Right lobe of liver (tissue), 6 donors: ENCODE measurements around the gene LHFPL2. TPM values are rescaled to one million over a fixed set of nuclear protein-coding genes. Genes with fewer than 3 reads are reported as not detected.

ENCODE experiments used
- ATAC-seq, 4 donors: fragments of 200-7000 bp; cut with Tn5 transposase; one replicate each; pipeline ENCODE4 v1.9.1; 2020; ENCODE audit warnings: mild to moderate bottlenecking in 4 of 4, moderate library complexity in 4 of 4
- DNase-seq, 3 donors: peaks; one replicate each; pipeline ENCODE4 v3.0.0-alpha.2; 2020
- H3K27ac ChIP-seq, 3 donors: fragments of 200-600 bp; one replicate each; pipeline ENCODE4 v1.8.0; 2022
- H3K27me3 ChIP-seq, 2 donors: fragments of 200-600 bp; one replicate each; pipeline ENCODE4 v1.8.0; 2022
- H3K36me3 ChIP-seq, 4 donors: fragments of 200-600 bp; sonication (generic) in 1 of 4; one replicate each; pipeline versions ENCODE4 v1.5.1 to v1.8.0; 2017 to 2022; ENCODE audit warnings: control low read depth in 1 of 4
- H3K4me1 ChIP-seq, 4 donors: fragments of 200-600 bp; sonication (generic) in 1 of 4; one replicate each; pipeline versions ENCODE4 v1.5.1 to v1.8.0; 2017 to 2022; ENCODE audit warnings: control low read depth in 1 of 4
- H3K4me3 ChIP-seq, 3 donors: fragments of 200-600 bp; one replicate each; pipeline ENCODE4 v1.8.0; 2022
- H3K9me3 ChIP-seq, 4 donors: fragments of 200-600 bp; sonication (generic) in 1 of 4; one replicate each; pipeline versions ENCODE4 v1.5.1 to v1.8.0; 2017 to 2022; ENCODE audit warnings: control low read depth in 1 of 4
- POLR2A ChIP-seq: fragments of 450-650 bp; IDR thresholded peaks from one replicate; pipeline ENCODE4 v1.6.1; 2017; ENCODE audit warnings: antibody characterized with exemption, mild to moderate bottlenecking
- WGBS: methylation state at CpG from one replicate; pipeline ENCODE4 v1.1.6; 2018; ENCODE audit warnings: low coverage, low lambda C conversion rate; ENCODE audit not compliant: insufficient coverage; ENCODE audit errors: missing lambda C conversion rate; 5-methylcytosine and 5-hydroxymethylcytosine counted together
- intact Hi-C, 2 donors: fragments of 100-400 bp; cut with DNase I; formaldehyde crosslinking; loops; one replicate each; pipeline versions ENCODE4 v1.11.2 to v1.14.1; 2022
- total RNA-seq, 6 experiments: library from RNA; depleted of rRNA in 2 of 6; stranded (reverse); fragments of >200 nt in 2 of 6; fragmentation: NEBNext Ultra II Directional in 3 of 6; extraction: Animal tissue kit (Norgen Biotek cat#: 25700) in 3 of 6; gene quantifications; one replicate each; pipeline versions ENCODE4 v1.1.0 to v1.2.4, GENCODE V29; 2016 to 2023
- TF ChIP-seq, protein P1 (sequence below), 4 donors: fragments of 200-600 bp in 3 of 4; fragments of 450-650 bp in 1 of 4; IDR thresholded peaks; one replicate each; pipeline versions ENCODE4 v1.5.1 to v1.8.0; 2016 to 2022; ENCODE audit warnings: antibody characterized with exemption in 4 of 4, mild to moderate bottlenecking in 2 of 4
- donor health status: DM: no; HTN: yes; CAD: no.
- donor health status: DM: no; HTN: no; CAD: no.
- donor health status: DM: no; HTN: no; CAD: no.
- donor health status: DM: no; HTN: yes; CAD: no.
- donor health status: DM: no; HTN: yes; CAD: no.

LHFPL2 gene
- total RNA-seq, 6 experiments from 2014 or later, result 2.6 to 11.8 (median 4.3) TPM

DNA sequence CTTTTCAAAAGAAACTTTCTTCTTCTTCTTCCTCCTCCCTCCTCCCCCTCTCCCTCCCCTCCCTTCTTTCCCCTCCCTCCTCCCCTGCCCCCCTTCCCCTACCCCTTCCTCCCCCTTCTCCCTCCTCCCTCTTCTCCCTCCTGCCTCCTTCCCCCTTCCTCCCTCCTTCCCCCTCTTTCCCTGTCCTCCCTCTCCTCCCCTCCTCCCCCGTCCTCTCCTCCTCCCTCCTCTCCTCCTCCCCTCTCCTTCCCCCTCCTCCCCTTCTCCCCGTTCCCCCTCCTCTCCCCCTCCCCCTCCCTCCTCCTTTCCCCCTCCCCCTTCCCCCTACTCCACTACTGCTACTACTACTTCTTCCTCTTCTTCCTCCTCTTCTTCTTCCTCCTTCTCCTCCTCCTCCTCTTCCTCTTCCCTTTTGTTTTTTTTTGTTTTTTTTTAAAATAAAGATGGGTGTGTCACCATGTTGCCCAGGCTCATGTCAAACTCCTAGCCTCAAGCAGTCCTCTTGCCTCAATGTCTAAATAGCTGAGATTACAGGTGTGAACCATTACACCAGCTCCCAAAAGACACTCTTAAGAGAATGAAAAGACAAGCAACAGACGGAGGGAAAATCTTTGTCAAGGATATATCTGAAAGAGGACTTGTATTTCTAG, 200.7 kb downstream of the LHFPL2 start:
- Histone ChIP-seq H3K27ac (no peak overlapping the region), H3K36me3 (no peaks in the 10 kb centered on the region), H3K9me3 (no peaks in the 10 kb centered on the region), H3K4me3 (no peak overlapping the region), H3K4me1 (no peaks in the 10 kb centered on the region), H3K27me3 (no peaks in the 10 kb centered on the region)
- WGBS, result 92% methylated on average over 3 of the region's 3 CpGs
- ATAC-seq, result no peak
- DNase-seq, result no peak
- TF ChIP-seq, protein P1, sequence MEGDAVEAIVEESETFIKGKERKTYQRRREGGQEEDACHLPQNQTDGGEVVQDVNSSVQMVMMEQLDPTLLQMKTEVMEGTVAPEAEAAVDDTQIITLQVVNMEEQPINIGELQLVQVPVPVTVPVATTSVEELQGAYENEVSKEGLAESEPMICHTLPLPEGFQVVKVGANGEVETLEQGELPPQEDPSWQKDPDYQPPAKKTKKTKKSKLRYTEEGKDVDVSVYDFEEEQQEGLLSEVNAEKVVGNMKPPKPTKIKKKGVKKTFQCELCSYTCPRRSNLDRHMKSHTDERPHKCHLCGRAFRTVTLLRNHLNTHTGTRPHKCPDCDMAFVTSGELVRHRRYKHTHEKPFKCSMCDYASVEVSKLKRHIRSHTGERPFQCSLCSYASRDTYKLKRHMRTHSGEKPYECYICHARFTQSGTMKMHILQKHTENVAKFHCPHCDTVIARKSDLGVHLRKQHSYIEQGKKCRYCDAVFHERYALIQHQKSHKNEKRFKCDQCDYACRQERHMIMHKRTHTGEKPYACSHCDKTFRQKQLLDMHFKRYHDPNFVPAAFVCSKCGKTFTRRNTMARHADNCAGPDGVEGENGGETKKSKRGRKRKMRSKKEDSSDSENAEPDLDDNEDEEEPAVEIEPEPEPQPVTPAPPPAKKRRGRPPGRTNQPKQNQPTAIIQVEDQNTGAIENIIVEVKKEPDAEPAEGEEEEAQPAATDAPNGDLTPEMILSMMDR (IDR thresholded peaks at IDR 0.05), result no peak
- no peak for TF ChIP-seq POLR2A
- intact Hi-C loops, result no loop called here
